Mesodermal cell (in vitro differentiated cells): Measurements from ENCODE around the gene KRT34.

ENCODE experiments used
- H3K27ac ChIP-seq: 2 replicates; pipeline ENCODE4 v1.7.0; 2013; ENCODE audit warnings: mild to moderate bottlenecking, low read depth, low read length, moderate library complexity; ENCODE audit not compliant: severe bottlenecking
- H3K36me3 ChIP-seq: 2 replicates; pipeline ENCODE4 v1.7.1; 2013; ENCODE audit warnings: mild to moderate bottlenecking, low read length, moderate library complexity; ENCODE audit not compliant: control insufficient read depth, insufficient read depth
- H3K4me1 ChIP-seq: one replicate; pipeline ENCODE4 v1.7.1; 2013; ENCODE audit warnings: mild to moderate bottlenecking, low read length; ENCODE audit not compliant: insufficient read depth, control insufficient read depth, poor library complexity, severe bottlenecking
- H3K4me3 ChIP-seq: 2 replicates; pipeline ENCODE4 v1.7.0; 2013; ENCODE audit warnings: low read length, control low read depth, mild to moderate bottlenecking; ENCODE audit not compliant: insufficient read depth, poor library complexity, severe bottlenecking; ENCODE audit errors: extremely low read depth
- H3K9me3 ChIP-seq: 2 replicates; pipeline ENCODE4 v1.7.1; 2013; ENCODE audit warnings: mild to moderate bottlenecking, low read length, moderate library complexity; ENCODE audit not compliant: control insufficient read depth
- whole genome bisulfite sequencing, 2 experiments: methylation state at CpG; one replicate each; pipeline ENCODE4 v1.1.5; 2013; ENCODE audit warnings: missing lambda C conversion rate in 2 of 2; ENCODE audit not compliant: insufficient coverage in 2 of 2; 5-methylcytosine and 5-hydroxymethylcytosine counted together

The KRT34 gene

GRCh38 chr17:41418116-41418860 is 36.2 kb upstream of the KRT34 start:
- H3K4me3 ChIP-seq = no peak overlapping the region
- no peaks in the 10 kb centered on the region for H3K9me3 ChIP-seq
- 91 to 94% methylated on average over 5 of the region's 7 CpGs for WGBS, 2 experiments
- H3K27ac ChIP-seq = no peak overlapping the region
- no peaks in the 10 kb centered on the region for H3K36me3 ChIP-seq
- H3K4me1 ChIP-seq = peaks cover 46% of the 10 kb centered on the region

GRCh38 chr17:41417576-41418015 is 35.5 kb upstream of the KRT34 start:
- H3K4me3 ChIP-seq = no peak overlapping the region
- no peaks in the 10 kb centered on the region for H3K36me3 ChIP-seq
- 48 to 63% methylated on average over 3 to 4 of the region's 4 CpGs for WGBS, 2 experiments
- no peak overlapping the region for H3K27ac ChIP-seq
- H3K9me3 ChIP-seq = no peaks in the 10 kb centered on the region
- H3K4me1 ChIP-seq = peaks cover 49% of the 10 kb centered on the region

- no peaks in the 10 kb centered on the region for H3K36me3 ChIP-seq
- WGBS, 2 experiments = 86 to 97% methylated on average over 1 to 5 of the region's 6 CpGs
- no peaks in the 10 kb centered on the region for H3K9me3 ChIP-seq
- H3K4me1 ChIP-seq = peaks cover 49% of the 10 kb centered on the region
- no peak overlapping the region for H3K27ac ChIP-seq
- H3K4me3 ChIP-seq = no peak overlapping the region
Measured at GRCh38 chr17:41417127-41417526, 35.0 kb upstream of the KRT34 start.

GRCh38 chr17:41416479-41416878 is 34.4 kb upstream of the KRT34 start:
- no peak overlapping the region for H3K4me3 ChIP-seq
- WGBS, 2 experiments = 100% methylated on average over 2 to 5 of the region's 5 CpGs
- H3K9me3 ChIP-seq = no peaks in the 10 kb centered on the region
- H3K36me3 ChIP-seq = no peaks in the 10 kb centered on the region
- peaks cover 48% of the 10 kb centered on the region for H3K4me1 ChIP-seq
- H3K27ac ChIP-seq = peak overlapping the region; percentile 68

GRCh38 chr17:41415833-41416335 is 33.8 kb upstream of the KRT34 start:
- peaks cover 42% of the 10 kb centered on the region for H3K4me1 ChIP-seq
- no peaks in the 10 kb centered on the region for H3K36me3 ChIP-seq
- H3K27ac ChIP-seq = peak overlapping the region; percentile 68
- no peak overlapping the region for H3K4me3 ChIP-seq
- 100% methylated on average over 2 of the region's 3 CpGs for WGBS, 2 experiments
- no peaks in the 10 kb centered on the region for H3K9me3 ChIP-seq

- peak overlapping the region; percentile 68 for H3K27ac ChIP-seq
- WGBS, 2 experiments = 90 to 93% methylated on average over 1 to 2 of the region's 4 CpGs
- peaks cover 38% of the 10 kb centered on the region for H3K4me1 ChIP-seq
- H3K9me3 ChIP-seq = no peaks in the 10 kb centered on the region
- H3K4me3 ChIP-seq = no peak overlapping the region
- H3K36me3 ChIP-seq = no peaks in the 10 kb centered on the region
Measured at GRCh38 chr17:41415411-41415810, 33.3 kb upstream of the KRT34 start.

- H3K27ac ChIP-seq = no peak overlapping the region
- no peak overlapping the region for H3K4me3 ChIP-seq
- H3K4me1 ChIP-seq = peaks cover 33% of the 10 kb centered on the region
- no peaks in the 10 kb centered on the region for H3K9me3 ChIP-seq
- no peaks in the 10 kb centered on the region for H3K36me3 ChIP-seq
- WGBS, 2 experiments = 100% methylated on average over 1 of the region's 2 CpGs; no CpG with 5 or more reads in 1 of the 2 experiments
Measured at GRCh38 chr17:41413982-41414381, 31.9 kb upstream of the KRT34 start.

GRCh38 chr17:41413353-41413957 is 31.3 kb upstream of the KRT34 start:
- H3K9me3 ChIP-seq = no peaks in the 10 kb centered on the region
- H3K36me3 ChIP-seq = no peaks in the 10 kb centered on the region
- no peak overlapping the region for H3K4me3 ChIP-seq
- H3K4me1 ChIP-seq = peaks cover 33% of the 10 kb centered on the region
- 55 to 60% methylated on average over 3 to 5 of the region's 5 CpGs for WGBS, 2 experiments
- no peak overlapping the region for H3K27ac ChIP-seq

GRCh38 chr17:41411072-41411840 is 29.1 kb upstream of the KRT34 start:
- Histone ChIP-seq H3K36me3 (no peaks in the 10 kb centered on the region), H3K27ac (no peak overlapping the region), H3K9me3 (no peaks in the 10 kb centered on the region), H3K4me3 (no peak overlapping the region), H3K4me1 (peaks cover 21% of the 10 kb centered on the region)
- WGBS, 2 experiments = 93 to 96% methylated on average over 16 to 19 of the region's 20 CpGs

GRCh38 chr17:41407226-41407625 is 25.1 kb upstream of the KRT34 start:
- WGBS, 2 experiments = 89 to 94% methylated on average over 7 of the region's 10 CpGs
- Histone ChIP-seq H3K9me3 (no peaks in the 10 kb centered on the region), H3K4me1 (peaks cover 15% of the 10 kb centered on the region), H3K27ac (no peak overlapping the region), H3K36me3 (no peaks in the 10 kb centered on the region), H3K4me3 (no peak overlapping the region)
